Smooth muscle cell (in vitro differentiated cells): ENCODE results near the gene USP31. TPM values are rescaled to one million over a fixed set of nuclear protein-coding genes. Genes with fewer than 3 reads are reported as not detected.

ENCODE experiments used
- DNase-seq: peaks from one replicate; lab custom pipeline; 2025; ENCODE audit not compliant: unreplicated experiment; lab: John Stamatoyannopoulos, UW
- H2AFZ ChIP-seq: fragments of 200-600 bp; sonication (generic); 2 replicates; pipeline ENCODE4 v1.6.0; 2016; ENCODE audit warnings: antibody characterized with exemption, low read depth, mild to moderate bottlenecking
- H3F3A ChIP-seq: fragments of 200-600 bp; sonication (generic); 2 replicates; pipeline ENCODE4 v1.6.0; 2017; ENCODE audit warnings: antibody characterized with exemption, low read depth
- H3K27ac ChIP-seq: fragments of 200-600 bp; sonication (generic); 2 replicates; pipeline ENCODE4 v1.5.1; 2016; ENCODE audit warnings: low read depth, mild to moderate bottlenecking
- H3K27me3 ChIP-seq: fragments of 200-600 bp; sonication (generic); 2 replicates; pipeline ENCODE4 v1.6.1; 2016; ENCODE audit warnings: low read depth, mild to moderate bottlenecking
- H3K36me3 ChIP-seq: fragments of 200-600 bp; sonication (generic); 2 replicates; pipeline ENCODE4 v1.5.1; 2016; ENCODE audit warnings: low read depth
- H3K4me1 ChIP-seq: fragments of 200-600 bp; sonication (generic); 2 replicates; pipeline ENCODE4 v1.5.1; 2016; ENCODE audit warnings: low read depth
- H3K4me2 ChIP-seq: fragments of 200-600 bp; sonication (generic); 2 replicates; pipeline ENCODE4 v1.6.0; 2016; ENCODE audit warnings: mild to moderate bottlenecking
- H3K4me3 ChIP-seq: fragments of 200-600 bp; sonication (generic); 2 replicates; pipeline ENCODE4 v1.5.1; 2016; ENCODE audit warnings: mild to moderate bottlenecking
- H3K79me2 ChIP-seq: fragments of 200-600 bp; sonication (generic); 2 replicates; pipeline ENCODE4 v1.6.0; 2016; ENCODE audit warnings: low read depth, mild to moderate bottlenecking
- H3K9ac ChIP-seq: fragments of 200-600 bp; sonication (generic); 2 replicates; pipeline ENCODE4 v1.6.0; 2016; ENCODE audit warnings: low read depth
- H3K9me3 ChIP-seq: fragments of 200-600 bp; sonication (generic); replicated peaks from 2 replicates; pipeline ENCODE4 v1.5.1; 2016; ENCODE audit warnings: low read depth
- H4K20me1 ChIP-seq: fragments of 200-600 bp; sonication (generic); 2 replicates; pipeline ENCODE4 v1.6.0; 2016; ENCODE audit warnings: low read depth
- CTCF ChIP-seq: fragments of 200-600 bp; sonication (generic); IDR thresholded peaks from 2 replicates; pipeline ENCODE4 v1.5.1; 2017; ENCODE audit warnings: borderline replicate concordance, mild to moderate bottlenecking, antibody characterized with exemption; ENCODE audit not compliant: insufficient read depth, poor library complexity, severe bottlenecking
- WGBS: methylation state at CpG from one replicate; pipeline ENCODE4 v1.1.7; 2016; ENCODE audit warnings: low lambda C conversion rate; 5-methylcytosine and 5-hydroxymethylcytosine counted together
- polyA plus RNA-seq: library from polyadenylated mRNA; unstranded; fragments of >200 nt; fragmentation: Nextera tagmentation; extraction: Ambion mirVana; gene quantifications from 2 replicates; pipeline ENCODE4 v1.2.1, GENCODE V29; 2016
- total RNA-seq: library from RNA; depleted of rRNA; stranded (reverse); fragments of >200 nt; gene quantifications from 2 replicates; pipeline ENCODE4 v1.2.3, GENCODE V29; 2014

Gene USP31
- total and polyA plus RNA-seq, 2 experiments from 2014 or later: 2.7 to 5.7 TPM

- Histone ChIP-seq H3K27me3 (no peaks in the 10 kb centered on the region), H3K4me1 (no peaks in the 10 kb centered on the region), H3K36me3 (no peaks in the 10 kb centered on the region), H3K4me3 (no peak overlapping the region), H3K9ac (peak overlapping the region; percentile 23), H3K9me3 (no peaks in the 10 kb centered on the region), H3K4me2 (no peak overlapping the region), H2AFZ (no peak overlapping the region), H3K27ac (peak overlapping the region; percentile 73), H4K20me1 (no peaks in the 10 kb centered on the region), H3K79me2 (no peaks in the 10 kb centered on the region), H3F3A (no peaks in the 10 kb centered on the region)
- no peak for TF ChIP-seq CTCF
- WGBS: 95% methylated on average over 13 of the region's 13 CpGs
- DNase-seq: no peak
These were observed 77.1 kb downstream of the USP31 start for GRCh38 chr16:23072084-23072599.

- Histone ChIP-seq H3K79me2 (no peaks in the 10 kb centered on the region), H2AFZ (no peak overlapping the region), H3F3A (no peaks in the 10 kb centered on the region), H3K4me3 (no peak overlapping the region), H3K9me3 (no peaks in the 10 kb centered on the region), H3K4me2 (no peak overlapping the region), H3K36me3 (no peaks in the 10 kb centered on the region), H3K4me1 (no peaks in the 10 kb centered on the region), H3K27ac (peak overlapping the region; percentile 73), H3K9ac (no peak overlapping the region), H4K20me1 (no peaks in the 10 kb centered on the region), H3K27me3 (no peaks in the 10 kb centered on the region)
- WGBS: 88% methylated on average over 8 of the region's 8 CpGs
- no peak for DNase-seq
- no peak for TF ChIP-seq CTCF
These were observed 77.8 kb downstream of the USP31 start for GRCh38 chr16:23071196-23072083.

GRCh38 chr16:23069844-23070243 is 79.4 kb downstream of the USP31 start:
- Histone ChIP-seq H3K9ac (no peak overlapping the region), H3K4me3 (no peak overlapping the region), H3K4me2 (no peak overlapping the region), H3K27ac (no peak overlapping the region), H4K20me1 (no peaks in the 10 kb centered on the region), H3K4me1 (no peaks in the 10 kb centered on the region), H3K9me3 (no peaks in the 10 kb centered on the region), H3K36me3 (no peaks in the 10 kb centered on the region), H3K79me2 (no peaks in the 10 kb centered on the region), H3K27me3 (no peaks in the 10 kb centered on the region), H3F3A (peaks cover 1% of the 10 kb centered on the region), H2AFZ (no peak overlapping the region)
- no peak for DNase-seq
- no peak for TF ChIP-seq CTCF
- WGBS: 99% methylated on average over 6 of the region's 6 CpGs
